HepG2 (cell line): ENCODE data around the gene TOP2B. TPM values are rescaled to one million over a fixed set of nuclear protein-coding genes. Genes with fewer than 3 reads are reported as not detected.

Source experiments
- ATAC-seq: fragments of 200-7000 bp; cut with Tn5 transposase; 3 replicates; pipeline ENCODE4 v1.9.1; 2020; ENCODE audit warnings: mild to moderate bottlenecking, moderate library complexity
- BruUV-seq: library from RNA; stranded (reverse); fragments of 400-500 nt; replicated peaks from 2 replicates; lab custom pipeline; 2021; lab: Mats Ljungman, UMichigan
- CTCF ChIA-PET: fragments of 300-600 bp; formaldehyde crosslinking; extraction: SDS; loops from one replicate; lab custom pipeline; 2021; ENCODE audit warnings: low total read pairs, inconsistent platforms, low intra/inter-chr PET ratio; lab: Yijun Ruan, JAX
- POLR2A ChIA-PET: fragments of 350-600 bp; sonication (Branson Sonifier 250); formaldehyde crosslinking; loops from one replicate; lab custom pipeline; 2020; ENCODE audit warnings: antibody characterized with exemption, inconsistent platforms; lab: Yijun Ruan, JAX
- DNase-seq: peaks from one replicate; pipeline ENCODE4 v3.0.0-alpha.2; 2015; ENCODE audit warnings: low spot score
- FAIRE-seq: peaks from 3 replicates; lab custom pipeline; 2011; peaks lifted over from hg19 to GRCh38; lab: Jason Lieb, UNC
- H2AFZ ChIP-seq: one replicate; pipeline ENCODE4 v1.6.1; 2011; ENCODE audit warnings: low read length, inconsistent platforms
- H3K27ac ChIP-seq: fragments of 300-600 bp; 3 replicates; pipeline ENCODE4 v1.8.0; 2011; ENCODE audit warnings: mixed run types, mild to moderate bottlenecking, mixed read lengths, low read length, inconsistent platforms; ENCODE audit not compliant: insufficient read depth; ENCODE audit errors: extremely low read length
- H3K27me3 ChIP-seq, 2 experiments: fragments of 200-600 bp in 1 of 2; 2 replicates in 1 of 2; 3 replicates in 1 of 2; pipeline versions ENCODE4 v1.6.0 to v1.8.0; 2011; ENCODE audit warnings: low read length in 2 of 2, mild to moderate bottlenecking in 2 of 2, moderate library complexity in 2 of 2, inconsistent platforms in 1 of 2; ENCODE audit not compliant: insufficient read depth in 2 of 2, control insufficient read depth in 1 of 2
- H3K36me3 ChIP-seq, 2 experiments: fragments of 200-600 bp in 1 of 2; replicated peaks in 1 of 2; 2 replicates in 1 of 2; 3 replicates in 1 of 2; pipeline versions ENCODE4 v1.5.1 to v1.8.0; 2011; ENCODE audit warnings: low read length in 2 of 2, inconsistent platforms in 1 of 2; ENCODE audit not compliant: insufficient read depth in 2 of 2, control insufficient read depth in 1 of 2
- H3K4me1 ChIP-seq: 2 replicates; pipeline ENCODE4 v1.5.1; 2012; ENCODE audit warnings: low read length, inconsistent platforms; ENCODE audit not compliant: insufficient read depth
- H3K4me2 ChIP-seq: 2 replicates; pipeline ENCODE4 v1.6.0; 2011; ENCODE audit warnings: low read depth, low read length, inconsistent platforms
- H3K4me3 ChIP-seq, 3 experiments: fragments of 200-600 bp in 1 of 3; sonication (generic), shearing (Covaris generic) in 1 of 3; replicated peaks in 1 of 3; 2 replicates each; pipeline ENCODE4 v1.5.1; 2011 to 2016; ENCODE audit warnings: low read length in 3 of 3, inconsistent platforms in 2 of 3, low read depth in 2 of 3, mild to moderate bottlenecking in 2 of 3, control low read depth in 1 of 3, mixed read lengths in 1 of 3; ENCODE audit not compliant: insufficient read depth in 1 of 3
- H3K79me2 ChIP-seq: one replicate; pipeline ENCODE4 v1.6.1; 2011; ENCODE audit warnings: low read length, inconsistent platforms; ENCODE audit not compliant: insufficient read depth
- H3K9ac ChIP-seq: 2 replicates; pipeline ENCODE4 v1.6.0; 2011; ENCODE audit warnings: mild to moderate bottlenecking, low read depth, low read length, inconsistent platforms; ENCODE audit not compliant: insufficient read depth
- H3K9me3 ChIP-seq: 2 replicates; pipeline ENCODE4 v1.5.1; 2012; ENCODE audit warnings: mild to moderate bottlenecking, low read length
- H4K20me1 ChIP-seq: 2 replicates; pipeline ENCODE4 v1.6.0; 2011; ENCODE audit warnings: inconsistent platforms, mild to moderate bottlenecking, low read length, moderate library complexity; ENCODE audit not compliant: insufficient read depth
- ATRX ChIP-seq: sonication (generic); formaldehyde crosslinking; IDR thresholded peaks from 2 replicates; pipeline ENCODE4 v1.4.0; 2020; ENCODE audit warnings: missing genetic modification reagents, borderline replicate concordance
- BORCS8-MEF2B ChIP-seq: sonication (generic); formaldehyde crosslinking; IDR thresholded peaks from 2 replicates; pipeline ENCODE4 v1.8.0; 2022; ENCODE audit warnings: mild to moderate bottlenecking, missing genetic modification reagents
- MYC ChIP-seq: sonication (generic); formaldehyde crosslinking; IDR thresholded peaks from 2 replicates; pipeline ENCODE4 v1.9.0; 2021; ENCODE audit warnings: missing genetic modification reagents, borderline replicate concordance
- ZNF570 ChIP-seq: sonication (generic); formaldehyde crosslinking; IDR thresholded peaks from 2 replicates; pipeline ENCODE4 v1.4.0; 2020; ENCODE audit warnings: mild to moderate bottlenecking, missing genetic modification reagents, borderline replicate concordance
- WGBS: methylation state at CpG from one replicate; pipeline ENCODE4 v1.1.6; 2017; ENCODE audit warnings: low lambda C conversion rate; 5-methylcytosine and 5-hydroxymethylcytosine counted together
- in situ Hi-C: cut with HindIII; loops from 2 replicates; pipeline ENCODE4 v1.10.0; 2017; ENCODE audit warnings: low pct_unique_long_range_greater_than_20kb; ENCODE audit not compliant: extremely low pct_ligation_motif_present
- intact Hi-C: fragments of 100-400 bp; cut with micrococcal nuclease; formaldehyde crosslinking; loops from one replicate; pipeline ENCODE4 v1.10.0; 2022; ENCODE audit not compliant: unreplicated experiment
- polyA plus RNA-seq, 8 experiments: library from polyadenylated mRNA; depleted of rRNA in 3 of 8; stranded (reverse) in 7 of 8; unstranded in 1 of 8; fragments of >200 nt; fragmentation: Illumina TruSeq in 4 of 8; extraction: Trizol in 4 of 8; gene quantifications; 2 replicates each; pipeline versions ENCODE4 v1.2.1 to v1.2.3, GENCODE V29; 2011 to 2016; ENCODE audit warnings: low read depth in 4 of 8, missing spikeins in 1 of 8, mixed read lengths in 1 of 8; ENCODE audit not compliant: insufficient read depth in 1 of 8
- total RNA-seq, 5 experiments: library from RNA; depleted of rRNA; stranded (reverse); fragments of >200 nt; fragmentation: Illumina TruSeq; extraction: Trizol; gene quantifications; 2 replicates each; pipeline ENCODE4 v1.2.3, GENCODE V29; 2016; ENCODE audit warnings: low read depth in 1 of 5
- TF ChIP-seq, protein P1 (sequence below): sonication (generic); formaldehyde crosslinking; IDR thresholded peaks from 2 replicates; pipeline ENCODE4 v1.8.0; 2022; ENCODE audit warnings: mild to moderate bottlenecking, missing genetic modification reagents; ENCODE audit not compliant: insufficient replicate concordance
- TF ChIP-seq, protein P2 (sequence below): sonication (generic); formaldehyde crosslinking; IDR thresholded peaks from 2 replicates; pipeline ENCODE4 v1.5.0; 2020; ENCODE audit warnings: mild to moderate bottlenecking, missing genetic modification reagents
- TF ChIP-seq, protein P3 (sequence below): sonication (generic); formaldehyde crosslinking; IDR thresholded peaks from 2 replicates; pipeline ENCODE4 v1.4.0; 2020; ENCODE audit warnings: mild to moderate bottlenecking, missing genetic modification reagents
- TF ChIP-seq, protein P4 (sequence below): sonication (generic); formaldehyde crosslinking; conservative IDR thresholded peaks from 2 replicates; pipeline ENCODE4 v1.4.0; 2020; ENCODE audit warnings: missing genetic modification reagents
- TF ChIP-seq, protein P5 (sequence below): sonication (generic); formaldehyde crosslinking; IDR thresholded peaks from 2 replicates; pipeline ENCODE4 v1.4.0; 2020; ENCODE audit warnings: mild to moderate bottlenecking, missing genetic modification reagents

TOP2B gene
- total and polyA plus RNA-seq, 2 of the 13 experiments (the other 11 are each of a cell fraction or from before 2014, with no cell fraction given), result 27.6 to 88.1 TPM

DNA sequence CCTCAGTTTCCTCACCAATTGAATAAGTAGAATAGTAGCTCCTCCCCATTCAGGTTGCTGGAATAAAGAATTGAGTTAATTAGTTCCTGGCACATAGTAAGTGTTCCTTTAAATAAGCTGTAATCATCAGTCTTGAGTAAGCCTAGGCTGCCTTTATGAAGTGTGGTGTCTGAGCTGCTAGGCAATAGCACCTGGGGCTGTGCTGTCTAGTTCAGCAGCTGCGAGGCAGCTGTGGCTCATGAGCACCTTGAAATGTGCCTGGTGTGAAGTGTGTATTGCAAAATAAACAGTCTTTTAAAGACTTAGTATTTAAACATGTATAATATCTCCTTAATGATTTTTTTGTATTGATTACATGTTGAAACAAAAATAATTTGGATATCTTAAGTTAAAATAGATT lies 77.6 kb downstream of the TOP2B start (continued):
- TF ChIP-seq, protein P1, sequence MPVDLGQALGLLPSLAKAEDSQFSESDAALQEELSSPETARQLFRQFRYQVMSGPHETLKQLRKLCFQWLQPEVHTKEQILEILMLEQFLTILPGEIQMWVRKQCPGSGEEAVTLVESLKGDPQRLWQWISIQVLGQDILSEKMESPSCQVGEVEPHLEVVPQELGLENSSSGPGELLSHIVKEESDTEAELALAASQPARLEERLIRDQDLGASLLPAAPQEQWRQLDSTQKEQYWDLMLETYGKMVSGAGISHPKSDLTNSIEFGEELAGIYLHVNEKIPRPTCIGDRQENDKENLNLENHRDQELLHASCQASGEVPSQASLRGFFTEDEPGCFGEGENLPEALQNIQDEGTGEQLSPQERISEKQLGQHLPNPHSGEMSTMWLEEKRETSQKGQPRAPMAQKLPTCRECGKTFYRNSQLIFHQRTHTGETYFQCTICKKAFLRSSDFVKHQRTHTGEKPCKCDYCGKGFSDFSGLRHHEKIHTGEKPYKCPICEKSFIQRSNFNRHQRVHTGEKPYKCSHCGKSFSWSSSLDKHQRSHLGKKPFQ, result no peak
- no peak for TF ChIP-seq BORCS8-MEF2B (CRISPR knock-in tag)

DNA sequence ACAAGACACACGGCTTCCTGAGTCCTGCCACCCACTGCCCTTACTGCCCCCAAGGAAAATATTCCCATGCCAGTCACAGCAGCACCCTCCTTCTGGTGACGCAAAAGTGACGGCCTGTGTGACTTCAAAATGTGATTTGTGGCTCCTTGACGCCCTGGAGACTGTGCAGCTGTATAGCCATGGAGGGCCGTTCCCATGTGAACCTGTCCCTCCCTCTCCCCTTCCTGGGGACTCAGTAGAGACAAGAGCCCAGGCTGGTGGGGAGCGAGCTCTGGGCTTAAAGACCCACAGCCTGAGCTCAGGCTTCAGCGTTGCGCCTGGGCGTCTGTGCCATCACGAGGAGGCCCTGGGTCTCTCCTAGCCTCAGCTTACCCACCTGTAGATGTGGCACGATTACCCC lies 78.2 kb downstream of the TOP2B start:
- intact Hi-C loops (no loop called here), in situ Hi-C loops (loop anchor here (10.0 kb wide), 1 partner anchor 162 kb away; the partner anchor contains the start of gene RARB)
- BruUV-seq, result no TSS peak
- H4K20me1 ChIP-seq, result no peaks in the 10 kb centered on the region
- DNase-seq (no peak), FAIRE-seq (no peak), ATAC-seq (no peak)
- no peaks in the 10 kb centered on the region for H3K9me3 ChIP-seq
- CTCF ChIA-PET, result no interaction called here
- no peak overlapping the region for H3K4me3 ChIP-seq
- H3K4me2 ChIP-seq, result no peak overlapping the region
- no peaks in the 10 kb centered on the region for H3K36me3 ChIP-seq
- WGBS, result 64% methylated on average over 5 of the region's 11 CpGs
- POLR2A ChIA-PET, result no interaction called here
- H3K27ac ChIP-seq, result no peak overlapping the region
- no peaks in the 10 kb centered on the region for H3K27me3 ChIP-seq
- H2AFZ ChIP-seq, result no peak overlapping the region
- no peak overlapping the region for H3K9ac ChIP-seq
- TF ChIP-seq ZNF570 (CRISPR knock-in tag), result no peak
- TF ChIP-seq, protein P2, sequence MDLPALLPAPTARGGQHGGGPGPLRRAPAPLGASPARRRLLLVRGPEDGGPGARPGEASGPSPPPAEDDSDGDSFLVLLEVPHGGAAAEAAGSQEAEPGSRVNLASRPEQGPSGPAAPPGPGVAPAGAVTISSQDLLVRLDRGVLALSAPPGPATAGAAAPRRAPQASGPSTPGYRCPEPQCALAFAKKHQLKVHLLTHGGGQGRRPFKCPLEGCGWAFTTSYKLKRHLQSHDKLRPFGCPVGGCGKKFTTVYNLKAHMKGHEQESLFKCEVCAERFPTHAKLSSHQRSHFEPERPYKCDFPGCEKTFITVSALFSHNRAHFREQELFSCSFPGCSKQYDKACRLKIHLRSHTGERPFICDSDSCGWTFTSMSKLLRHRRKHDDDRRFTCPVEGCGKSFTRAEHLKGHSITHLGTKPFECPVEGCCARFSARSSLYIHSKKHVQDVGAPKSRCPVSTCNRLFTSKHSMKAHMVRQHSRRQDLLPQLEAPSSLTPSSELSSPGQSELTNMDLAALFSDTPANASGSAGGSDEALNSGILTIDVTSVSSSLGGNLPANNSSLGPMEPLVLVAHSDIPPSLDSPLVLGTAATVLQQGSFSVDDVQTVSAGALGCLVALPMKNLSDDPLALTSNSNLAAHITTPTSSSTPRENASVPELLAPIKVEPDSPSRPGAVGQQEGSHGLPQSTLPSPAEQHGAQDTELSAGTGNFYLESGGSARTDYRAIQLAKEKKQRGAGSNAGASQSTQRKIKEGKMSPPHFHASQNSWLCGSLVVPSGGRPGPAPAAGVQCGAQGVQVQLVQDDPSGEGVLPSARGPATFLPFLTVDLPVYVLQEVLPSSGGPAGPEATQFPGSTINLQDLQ (CRISPR knock-in tag), result no peak
- TF ChIP-seq, protein P3, sequence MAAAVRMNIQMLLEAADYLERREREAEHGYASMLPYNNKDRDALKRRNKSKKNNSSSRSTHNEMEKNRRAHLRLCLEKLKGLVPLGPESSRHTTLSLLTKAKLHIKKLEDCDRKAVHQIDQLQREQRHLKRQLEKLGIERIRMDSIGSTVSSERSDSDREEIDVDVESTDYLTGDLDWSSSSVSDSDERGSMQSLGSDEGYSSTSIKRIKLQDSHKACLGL (CRISPR knock-in tag), result no peak
- TF ChIP-seq, protein P4, sequence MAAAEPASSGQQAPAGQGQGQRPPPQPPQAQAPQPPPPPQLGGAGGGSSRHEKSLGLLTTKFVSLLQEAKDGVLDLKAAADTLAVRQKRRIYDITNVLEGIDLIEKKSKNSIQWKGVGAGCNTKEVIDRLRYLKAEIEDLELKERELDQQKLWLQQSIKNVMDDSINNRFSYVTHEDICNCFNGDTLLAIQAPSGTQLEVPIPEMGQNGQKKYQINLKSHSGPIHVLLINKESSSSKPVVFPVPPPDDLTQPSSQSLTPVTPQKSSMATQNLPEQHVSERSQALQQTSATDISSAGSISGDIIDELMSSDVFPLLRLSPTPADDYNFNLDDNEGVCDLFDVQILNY (CRISPR knock-in tag), result no peak
- TF ChIP-seq MYC (CRISPR knock-in tag), result no peak
- no peak for TF ChIP-seq ATRX
- TF ChIP-seq, protein P5, sequence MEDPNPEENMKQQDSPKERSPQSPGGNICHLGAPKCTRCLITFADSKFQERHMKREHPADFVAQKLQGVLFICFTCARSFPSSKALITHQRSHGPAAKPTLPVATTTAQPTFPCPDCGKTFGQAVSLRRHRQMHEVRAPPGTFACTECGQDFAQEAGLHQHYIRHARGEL (CRISPR knock-in tag), result no peak
- H3K4me1 ChIP-seq, result peaks cover 22% of the 10 kb centered on the region
- no peaks in the 10 kb centered on the region for H3K79me2 ChIP-seq
